Measurements from ENCODE around the gene OR2A12. TPM values are rescaled to one million over a fixed set of nuclear protein-coding genes. Genes with fewer than 3 reads are reported as not detected.
"Not testable (repeated sequence)": the region's sequence is repeated elsewhere in the genome, so short reads cannot be mapped to it uniquely, and the experiment has no call there.

The OR2A12 gene
- polyA plus RNA-seq, 1 donor from 2014 or later: not detected

DNA sequence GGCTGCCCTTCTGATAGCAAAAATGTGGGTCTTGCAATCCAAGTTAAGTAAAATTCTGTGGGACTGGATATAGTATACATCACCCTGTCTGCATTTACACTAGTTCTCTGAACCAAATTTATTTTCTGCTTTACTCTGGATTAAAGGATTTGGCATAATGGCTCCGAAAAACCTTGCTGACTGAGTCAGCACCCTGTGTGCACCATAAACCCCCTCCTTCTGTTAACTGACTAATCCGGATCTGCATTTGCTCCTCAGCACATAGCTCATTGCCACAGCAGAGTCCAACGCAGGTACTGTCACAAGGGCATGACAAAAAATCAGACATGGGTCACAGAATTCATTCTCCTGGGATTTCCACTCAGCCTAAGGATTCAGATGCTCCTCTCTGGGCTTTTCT is 36.0 kb upstream of the OR2A12 start:
- no peak overlapping the region for H2AFZ ChIP-seq (ENCODE audit: low read depth, low read length)
- no peak overlapping the region for H3K4me2 ChIP-seq (ENCODE audit: low read length)
- no peak overlapping the region for H3K27ac ChIP-seq (ENCODE audit: low read length)
- no peaks in the 10 kb centered on the region for H4K20me1 ChIP-seq (ENCODE audit: insufficient read depth)
- no peak for TF ChIP-seq RAD21 (conservative IDR thresholded peaks at IDR 0.05)
- TF ChIP-seq CTCF (IDR thresholded peaks at IDR 0.05; ENCODE audit: poor library complexity, severe bottlenecking): no peak
- no peak for TF ChIP-seq SMC3 (conservative IDR thresholded peaks at IDR 0.05; ENCODE audit: poor library complexity)
- no peak for TF ChIP-seq TAF1 (IDR thresholded peaks at IDR 0.05; ENCODE audit: low read depth)
- TF ChIP-seq, protein P1, sequence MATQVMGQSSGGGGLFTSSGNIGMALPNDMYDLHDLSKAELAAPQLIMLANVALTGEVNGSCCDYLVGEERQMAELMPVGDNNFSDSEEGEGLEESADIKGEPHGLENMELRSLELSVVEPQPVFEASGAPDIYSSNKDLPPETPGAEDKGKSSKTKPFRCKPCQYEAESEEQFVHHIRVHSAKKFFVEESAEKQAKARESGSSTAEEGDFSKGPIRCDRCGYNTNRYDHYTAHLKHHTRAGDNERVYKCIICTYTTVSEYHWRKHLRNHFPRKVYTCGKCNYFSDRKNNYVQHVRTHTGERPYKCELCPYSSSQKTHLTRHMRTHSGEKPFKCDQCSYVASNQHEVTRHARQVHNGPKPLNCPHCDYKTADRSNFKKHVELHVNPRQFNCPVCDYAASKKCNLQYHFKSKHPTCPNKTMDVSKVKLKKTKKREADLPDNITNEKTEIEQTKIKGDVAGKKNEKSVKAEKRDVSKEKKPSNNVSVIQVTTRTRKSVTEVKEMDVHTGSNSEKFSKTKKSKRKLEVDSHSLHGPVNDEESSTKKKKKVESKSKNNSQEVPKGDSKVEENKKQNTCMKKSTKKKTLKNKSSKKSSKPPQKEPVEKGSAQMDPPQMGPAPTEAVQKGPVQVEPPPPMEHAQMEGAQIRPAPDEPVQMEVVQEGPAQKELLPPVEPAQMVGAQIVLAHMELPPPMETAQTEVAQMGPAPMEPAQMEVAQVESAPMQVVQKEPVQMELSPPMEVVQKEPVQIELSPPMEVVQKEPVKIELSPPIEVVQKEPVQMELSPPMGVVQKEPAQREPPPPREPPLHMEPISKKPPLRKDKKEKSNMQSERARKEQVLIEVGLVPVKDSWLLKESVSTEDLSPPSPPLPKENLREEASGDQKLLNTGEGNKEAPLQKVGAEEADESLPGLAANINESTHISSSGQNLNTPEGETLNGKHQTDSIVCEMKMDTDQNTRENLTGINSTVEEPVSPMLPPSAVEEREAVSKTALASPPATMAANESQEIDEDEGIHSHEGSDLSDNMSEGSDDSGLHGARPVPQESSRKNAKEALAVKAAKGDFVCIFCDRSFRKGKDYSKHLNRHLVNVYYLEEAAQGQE (IDR thresholded peaks at IDR 0.05; ENCODE audit: borderline replicate concordance): no peak
- H3F3A ChIP-seq (ENCODE audit: insufficient read depth, low read length, poor library complexity, severe bottlenecking): no peaks in the 10 kb centered on the region
- no peaks in the 10 kb centered on the region for H3K36me3 ChIP-seq (ENCODE audit: insufficient read depth, low read length)
- H3K79me2 ChIP-seq (replicated peaks; ENCODE audit: insufficient read depth, low read length): no peaks in the 10 kb centered on the region
- no peak overlapping the region for H3K9ac ChIP-seq (ENCODE audit: low read length)
- H3K9me3 ChIP-seq (ENCODE audit: low read length): no peaks in the 10 kb centered on the region
- H3K4me3 ChIP-seq (ENCODE audit: low read length): no peak overlapping the region
- H3K9me2 ChIP-seq (ENCODE audit: insufficient read depth, low read length): no peaks in the 10 kb centered on the region
- H3K27me3 ChIP-seq (ENCODE audit: insufficient read depth, low read depth, low read length): no peaks in the 10 kb centered on the region

DNA sequence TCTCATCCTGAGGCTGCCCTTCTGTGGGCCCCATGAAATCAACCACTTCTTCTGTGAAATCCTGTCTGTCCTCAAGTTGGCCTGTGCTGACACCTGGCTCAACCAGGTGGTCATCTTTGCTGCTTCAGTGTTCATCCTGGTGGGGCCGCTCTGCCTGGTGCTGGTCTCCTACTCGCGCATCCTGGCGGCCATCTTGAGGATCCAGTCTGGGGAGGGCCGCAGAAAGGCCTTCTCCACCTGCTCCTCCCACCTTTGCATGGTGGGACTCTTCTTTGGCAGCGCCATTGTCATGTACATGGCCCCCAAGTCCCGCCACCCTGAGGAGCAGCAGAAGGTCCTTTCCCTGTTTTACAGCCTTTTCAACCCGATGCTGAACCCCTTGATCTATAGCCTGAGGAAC is 35.2 kb upstream of the OR2A12 start:
- H3K36me3 ChIP-seq (ENCODE audit: insufficient read depth, low read length); H2AFZ ChIP-seq (ENCODE audit: low read depth, low read length); H3K9me3 ChIP-seq (ENCODE audit: low read length); H3K9ac ChIP-seq (ENCODE audit: low read length); H3K27me3 ChIP-seq (ENCODE audit: insufficient read depth, low read depth, low read length); H3K9me2 ChIP-seq (ENCODE audit: insufficient read depth, low read length); H3K4me2 ChIP-seq (ENCODE audit: low read length); H3K79me2 ChIP-seq (replicated peaks; ENCODE audit: insufficient read depth, low read length); H3F3A ChIP-seq (ENCODE audit: insufficient read depth, low read length, poor library complexity, severe bottlenecking); H4K20me1 ChIP-seq (ENCODE audit: insufficient read depth); H3K4me3 ChIP-seq (ENCODE audit: low read length); H3K27ac ChIP-seq (ENCODE audit: low read length): not testable (repeated sequence)

- Histone ChIP-seq H3K4me3 (ENCODE audit: low read length) (no peak overlapping the region), H3K9me3 (ENCODE audit: low read length) (no peaks in the 10 kb centered on the region), H2AFZ (ENCODE audit: low read depth, low read length) (no peak overlapping the region), H3K79me2 (replicated peaks; ENCODE audit: insufficient read depth, low read length) (no peaks in the 10 kb centered on the region), H3K9me2 (ENCODE audit: insufficient read depth, low read length) (no peaks in the 10 kb centered on the region), H3F3A (ENCODE audit: insufficient read depth, low read length, poor library complexity, severe bottlenecking) (no peaks in the 10 kb centered on the region), H3K27ac (ENCODE audit: low read length) (no peak overlapping the region), H3K9ac (ENCODE audit: low read length) (no peak overlapping the region), H3K27me3 (ENCODE audit: insufficient read depth, low read depth, low read length) (no peaks in the 10 kb centered on the region), H3K36me3 (ENCODE audit: insufficient read depth, low read length) (no peaks in the 10 kb centered on the region), H4K20me1 (ENCODE audit: insufficient read depth) (no peaks in the 10 kb centered on the region), H3K4me2 (ENCODE audit: low read length) (no peak overlapping the region)
- TF ChIP-seq, protein P1 (IDR thresholded peaks at IDR 0.05; ENCODE audit: borderline replicate concordance): no peak
- TF ChIP-seq TAF1 (IDR thresholded peaks at IDR 0.05; ENCODE audit: low read depth) (no peak), RAD21 (conservative IDR thresholded peaks at IDR 0.05) (no peak), EP300 (conservative IDR thresholded peaks at IDR 0.05; ENCODE audit: poor library complexity, severe bottlenecking) (no peak), POLR2AphosphoS5 (IDR thresholded peaks at IDR 0.05) (no peak), SMC3 (conservative IDR thresholded peaks at IDR 0.05; ENCODE audit: poor library complexity) (no peak), EZH2 (IDR thresholded peaks at IDR 0.05; ENCODE audit: borderline replicate concordance, insufficient read depth, low read length, poor library complexity, severe bottlenecking) (no peak), MXI1 (conservative IDR thresholded peaks at IDR 0.05; ENCODE audit: poor library complexity, severe bottlenecking) (no peak), CTCF (IDR thresholded peaks at IDR 0.05; ENCODE audit: poor library complexity, severe bottlenecking) (no peak)
Observed at GRCh38 chr7:144057954-144058353, 28.1 kb upstream of the OR2A12 start.
